ENCODE results near the gene INSL3. TPM values are rescaled to one million over a fixed set of nuclear protein-coding genes. Genes with fewer than 3 reads are reported as not detected.

INSL3 gene
- total RNA-seq, 1 experiment from 2014 or later: not detected

- no peak for DNase-seq (ENCODE audit: low read depth)
Measured at GRCh38 chr19:17846146-17846545, 24.8 kb upstream of the INSL3 start.

- DNase-seq (ENCODE audit: low read depth): no peak
Measured at GRCh38 chr19:17843908-17844490, 22.7 kb upstream of the INSL3 start.

- no peak for DNase-seq (ENCODE audit: low read depth)
Measured at GRCh38 chr19:17843292-17843827, 22.0 kb upstream of the INSL3 start.

- DNase-seq (ENCODE audit: low read depth): no peak
Measured at GRCh38 chr19:17842663-17843291, 21.5 kb upstream of the INSL3 start.

DNA sequence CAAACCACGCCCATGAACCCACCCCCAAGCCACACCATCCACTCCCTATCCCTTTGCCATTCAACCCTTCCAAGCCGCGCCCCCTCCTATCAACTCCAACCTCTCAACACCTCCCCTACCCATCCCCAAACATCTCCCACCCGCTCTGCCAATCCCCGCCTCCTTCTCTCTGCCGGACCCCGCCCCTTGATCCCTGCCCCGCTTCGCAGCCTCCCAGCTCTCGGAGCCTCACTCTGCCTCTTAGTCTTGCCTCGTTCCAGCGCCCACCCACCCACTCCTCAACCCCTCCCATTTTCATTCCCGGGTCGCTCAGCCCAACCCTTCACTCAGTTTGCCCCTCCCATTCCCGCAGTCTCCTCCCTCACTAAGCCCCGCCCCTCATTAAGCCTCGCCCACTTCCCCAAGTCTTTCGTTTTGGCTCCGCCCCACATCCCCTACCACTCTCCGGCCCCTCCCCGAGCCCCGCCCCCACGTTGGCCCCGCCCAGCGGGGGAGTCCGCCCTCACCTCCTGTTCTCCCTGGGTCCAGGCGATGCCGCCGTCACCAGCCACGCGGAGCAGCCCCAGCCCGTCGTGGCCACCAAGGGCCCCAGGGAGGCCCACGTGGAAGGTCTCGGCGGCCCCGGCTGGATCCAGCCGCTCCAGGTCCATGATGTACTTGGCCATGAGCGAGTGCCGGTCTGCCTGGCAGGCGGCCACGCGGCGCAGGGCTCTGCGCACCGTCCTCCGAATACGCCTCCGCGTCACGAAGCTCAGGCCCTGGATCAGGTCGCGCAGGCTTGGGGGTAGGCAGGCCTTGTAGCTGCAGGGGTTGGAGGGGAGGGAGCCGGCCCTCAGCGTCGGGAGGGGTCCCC is 20.7 kb upstream of the INSL3 start:
- peak; percentile 38 for DNase-seq (ENCODE audit: low read depth)

DNA sequence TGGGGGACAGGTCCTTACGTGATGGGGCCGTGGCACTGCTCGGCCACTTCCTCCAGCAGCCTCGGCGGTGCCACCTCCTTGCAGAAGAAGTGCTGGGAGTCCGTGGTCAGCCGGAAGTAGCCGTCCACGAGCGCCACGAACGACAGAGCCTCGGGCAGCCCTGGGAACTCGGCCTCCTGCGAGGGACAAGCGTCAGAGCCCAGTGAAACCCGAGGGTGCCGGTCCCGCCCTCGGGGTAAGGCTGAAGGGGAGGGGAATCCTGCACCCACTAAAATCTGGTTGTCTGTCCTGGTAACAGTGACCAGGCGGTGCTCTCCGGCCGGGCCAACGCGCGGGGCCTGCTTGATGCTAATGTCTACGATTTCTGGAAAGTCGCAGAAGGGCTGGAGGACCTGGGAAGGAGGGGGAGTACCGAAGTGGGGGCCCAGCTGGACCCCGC is 20.1 kb upstream of the INSL3 start:
- DNase-seq (ENCODE audit: low read depth): no peak

- no peak for DNase-seq (ENCODE audit: low read depth)
Measured at GRCh38 chr19:17840019-17840418, 18.7 kb upstream of the INSL3 start.

DNA sequence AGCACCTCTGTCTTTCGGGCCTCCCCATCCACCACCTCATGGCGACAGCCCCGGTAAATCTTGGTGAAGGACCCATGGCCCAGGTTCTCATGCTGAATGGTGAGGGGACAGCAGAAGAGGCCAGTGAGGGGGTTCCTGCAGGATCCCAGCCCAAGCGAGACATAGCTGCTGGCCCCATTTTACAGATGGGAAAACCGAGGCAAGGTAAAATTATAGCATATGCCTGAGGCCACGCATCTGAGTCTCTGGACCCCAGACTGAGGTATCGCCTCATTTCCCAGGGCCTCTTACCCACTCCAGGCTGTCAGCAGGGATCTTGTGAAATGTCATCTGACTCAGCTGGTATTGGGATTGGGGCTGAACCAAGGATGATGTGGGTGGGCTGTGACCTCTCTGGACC is 16.7 kb upstream of the INSL3 start:
- DNase-seq (ENCODE audit: low read depth): no peak

GRCh38 chr19:17836530-17836929 is 15.2 kb upstream of the INSL3 start:
- DNase-seq (ENCODE audit: low read depth): no peak

GRCh38 chr19:17835182-17836006 is 14.1 kb upstream of the INSL3 start:
- DNase-seq (ENCODE audit: low read depth): no peak

DNA sequence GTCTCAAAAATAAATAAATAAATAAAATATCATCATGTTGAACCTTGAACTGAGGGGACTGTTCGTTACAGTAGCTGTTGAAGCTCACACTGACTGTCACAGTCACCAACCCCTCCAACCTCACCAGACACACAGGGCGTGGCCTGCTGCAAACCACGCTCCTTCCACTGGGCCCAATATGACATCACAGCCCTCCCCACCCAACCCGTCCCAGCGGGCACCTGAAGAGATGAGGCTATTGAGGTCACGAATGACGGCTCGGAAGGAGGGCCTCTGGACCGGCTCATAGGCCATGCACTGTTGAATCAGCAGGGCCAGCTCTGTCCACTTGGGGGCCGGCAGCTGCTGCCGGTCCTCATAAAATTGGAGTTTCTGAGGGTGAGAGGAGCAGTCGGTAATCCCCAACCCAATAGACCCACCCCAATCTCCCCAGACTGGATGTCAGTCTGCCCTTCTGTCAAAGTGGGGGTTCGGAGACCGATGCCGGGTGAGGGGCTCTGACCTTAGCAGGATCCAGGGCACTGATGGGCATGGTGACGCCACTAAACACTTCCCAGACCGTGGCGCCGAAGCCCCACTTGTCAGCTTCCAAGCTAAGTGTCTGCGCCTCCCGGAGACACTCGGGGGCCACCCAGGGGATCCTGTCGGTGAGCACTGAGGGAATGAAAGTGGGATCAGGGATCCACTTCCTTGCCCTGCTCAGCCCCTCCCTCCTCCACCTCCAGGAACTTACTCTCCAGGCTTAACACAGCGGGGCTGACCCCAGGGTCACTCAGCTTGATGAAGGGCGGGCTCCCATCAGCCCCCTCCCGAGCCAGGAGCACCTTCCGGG is 13.2 kb upstream of the INSL3 start:
- DNase-seq (ENCODE audit: low read depth): no peak

- no peak for DNase-seq (ENCODE audit: low read depth)
Measured at GRCh38 chr19:17832443-17833208, 11.3 kb upstream of the INSL3 start.

DNA sequence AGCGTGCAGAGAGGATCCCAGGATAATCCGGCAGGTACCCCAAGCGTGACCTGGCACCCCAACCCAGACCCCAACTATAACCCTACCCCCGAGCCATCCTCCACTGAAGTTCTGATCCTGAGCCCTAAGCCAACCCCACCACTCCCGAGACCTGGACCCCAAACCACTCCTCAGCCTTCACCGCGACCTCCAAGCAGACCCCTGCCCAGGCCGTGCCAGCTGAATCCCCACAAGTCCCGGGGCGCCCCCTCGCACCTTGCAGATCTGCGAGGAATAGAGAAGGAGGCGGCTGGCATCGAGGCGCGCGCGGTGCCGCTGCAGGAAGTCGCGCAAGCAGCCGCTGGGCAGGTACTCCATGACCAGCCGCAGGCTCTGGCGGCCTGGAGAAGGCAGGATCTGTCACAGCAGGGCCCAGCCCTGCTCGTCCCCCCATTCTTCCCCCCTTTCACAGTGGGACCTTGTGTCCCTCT is 10.1 kb upstream of the INSL3 start:
- DNase-seq (ENCODE audit: low read depth): no peak

GRCh38 chr19:17830567-17831418 is 9.5 kb upstream of the INSL3 start:
- peak; percentile 33 for DNase-seq (ENCODE audit: low read depth)

DNA sequence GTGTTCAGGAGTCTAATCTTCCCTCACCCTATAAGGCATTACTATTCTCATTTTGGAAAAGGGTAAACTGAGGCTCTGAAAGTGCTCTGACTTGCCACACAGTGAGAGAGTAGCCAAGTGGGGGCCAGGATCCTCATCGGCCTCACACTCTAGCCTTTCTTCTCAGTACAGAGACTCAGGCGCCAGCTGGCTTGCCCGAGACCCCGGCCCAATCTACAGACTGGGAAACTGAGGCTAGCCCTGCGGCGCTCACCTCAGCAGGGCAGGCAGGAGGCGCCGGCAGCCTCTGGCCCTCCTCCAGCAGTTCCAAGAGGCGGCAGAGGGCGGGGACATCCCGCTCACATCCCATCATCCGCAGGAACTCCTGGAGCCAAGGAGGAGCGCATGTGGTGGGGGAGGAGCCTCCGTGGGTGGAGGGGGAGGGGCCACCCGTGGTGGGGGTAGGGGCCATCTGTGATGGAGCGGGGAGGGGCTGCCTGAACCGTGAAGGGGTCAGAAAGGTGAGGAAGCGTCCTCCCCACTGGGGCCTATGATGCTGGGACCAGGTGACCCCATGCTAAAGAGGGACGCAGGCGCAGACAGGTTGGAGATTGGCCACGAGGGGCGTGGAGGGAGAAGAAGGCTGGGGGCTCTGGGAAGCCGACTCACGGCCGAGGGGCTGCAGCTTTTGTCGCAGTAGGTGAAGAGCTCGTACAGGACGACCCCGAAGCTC is 8.7 kb upstream of the INSL3 start:
- DNase-seq (ENCODE audit: low read depth): no peak

DNA sequence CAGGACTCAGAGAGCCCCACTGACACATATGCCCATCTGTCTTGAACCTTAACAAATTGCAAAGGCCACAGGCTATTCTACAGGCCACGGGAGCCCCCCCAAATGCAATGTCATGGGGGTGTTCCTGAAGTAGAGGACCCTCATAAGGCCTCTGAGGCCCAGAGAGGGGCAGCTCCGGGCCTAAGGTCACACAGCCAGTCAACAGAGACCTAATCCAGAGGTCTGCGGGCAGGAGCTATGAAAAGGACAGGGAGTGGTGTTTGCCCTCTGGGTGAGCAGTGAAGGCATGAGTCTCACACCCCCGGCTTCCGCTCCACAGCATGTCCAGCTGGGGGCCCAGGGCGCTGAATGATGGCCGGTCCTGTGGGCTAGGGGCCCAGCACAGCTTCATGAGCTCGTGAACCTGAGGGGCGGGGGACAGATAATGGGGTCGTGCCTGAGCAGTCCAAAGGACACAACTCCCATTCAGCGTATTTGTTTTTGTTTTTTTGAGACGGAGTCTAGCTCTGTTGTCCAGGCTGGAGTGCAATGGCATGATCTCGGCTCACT is 5.3 kb upstream of the INSL3 start:
- no peak for DNase-seq (ENCODE audit: low read depth)

DNA sequence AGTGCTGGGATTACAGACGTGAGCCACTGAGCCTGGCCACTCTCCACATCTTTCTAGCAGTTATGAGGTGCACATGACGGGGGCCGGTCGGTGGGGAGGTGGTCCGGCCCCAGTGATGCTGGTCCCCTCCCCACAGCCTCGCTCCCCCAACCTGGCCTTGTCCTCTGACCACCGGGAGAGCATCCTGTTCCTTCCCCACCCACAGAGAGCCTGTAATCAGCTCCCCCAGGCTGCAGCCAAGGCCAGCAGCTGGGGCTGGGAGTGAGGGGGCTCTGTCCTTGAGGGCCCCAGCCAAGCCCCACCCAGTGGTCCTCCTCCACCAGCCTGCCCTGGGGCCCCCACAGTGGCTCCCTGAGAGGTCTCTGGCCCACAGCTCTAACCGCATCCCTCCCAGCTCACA is 3.0 kb upstream of the INSL3 start:
- DNase-seq (ENCODE audit: low read depth): no peak

Measured in LHCN-M2 (cell line).